Measurements from ENCODE around the gene BLCAP.
"Not testable (repeated sequence)": the region's sequence is repeated elsewhere in the genome, so short reads cannot be mapped to it uniquely, and the experiment has no call there.

DNA sequence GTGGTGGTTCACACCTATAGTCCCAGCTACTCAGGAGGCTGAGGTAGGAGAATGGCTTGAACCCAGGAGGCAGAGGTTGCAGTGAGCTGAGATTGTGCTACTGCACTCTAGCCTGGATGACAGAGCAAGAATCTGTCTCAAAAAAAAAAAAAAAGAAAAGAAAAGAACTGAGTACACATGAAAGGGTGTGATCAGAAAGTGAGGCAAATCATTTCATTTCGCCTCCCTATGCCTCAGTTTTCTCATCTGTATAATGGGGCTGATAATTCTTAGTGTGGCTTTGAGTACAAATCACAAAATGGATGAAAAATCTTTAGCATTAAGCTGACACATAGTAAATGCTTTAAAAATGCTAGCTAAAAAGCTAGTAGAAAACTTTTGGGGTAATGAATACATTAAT, 13.2 kb upstream of the BLCAP start:
- not testable (repeated sequence) for TF ChIP-seq POLR2A (IDR thresholded peaks at IDR 0.05)
- TF ChIP-seq, protein P1, sequence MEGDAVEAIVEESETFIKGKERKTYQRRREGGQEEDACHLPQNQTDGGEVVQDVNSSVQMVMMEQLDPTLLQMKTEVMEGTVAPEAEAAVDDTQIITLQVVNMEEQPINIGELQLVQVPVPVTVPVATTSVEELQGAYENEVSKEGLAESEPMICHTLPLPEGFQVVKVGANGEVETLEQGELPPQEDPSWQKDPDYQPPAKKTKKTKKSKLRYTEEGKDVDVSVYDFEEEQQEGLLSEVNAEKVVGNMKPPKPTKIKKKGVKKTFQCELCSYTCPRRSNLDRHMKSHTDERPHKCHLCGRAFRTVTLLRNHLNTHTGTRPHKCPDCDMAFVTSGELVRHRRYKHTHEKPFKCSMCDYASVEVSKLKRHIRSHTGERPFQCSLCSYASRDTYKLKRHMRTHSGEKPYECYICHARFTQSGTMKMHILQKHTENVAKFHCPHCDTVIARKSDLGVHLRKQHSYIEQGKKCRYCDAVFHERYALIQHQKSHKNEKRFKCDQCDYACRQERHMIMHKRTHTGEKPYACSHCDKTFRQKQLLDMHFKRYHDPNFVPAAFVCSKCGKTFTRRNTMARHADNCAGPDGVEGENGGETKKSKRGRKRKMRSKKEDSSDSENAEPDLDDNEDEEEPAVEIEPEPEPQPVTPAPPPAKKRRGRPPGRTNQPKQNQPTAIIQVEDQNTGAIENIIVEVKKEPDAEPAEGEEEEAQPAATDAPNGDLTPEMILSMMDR (IDR thresholded peaks at IDR 0.05) = not testable (repeated sequence)

Data from breast epithelium (tissue), 3 donors.